Liver (tissue), 9 donors: ENCODE data around the gene SCN1B. TPM values are rescaled to one million over a fixed set of nuclear protein-coding genes. Genes with fewer than 3 reads are reported as not detected.

Experiments used
- DNase-seq: peaks from one replicate; pipeline ENCODE4 v3.0.0-alpha.2; 2017; ENCODE audit warnings: low spot score
- H3K27ac ChIP-seq, 2 donors: one replicate each; pipeline ENCODE4 v1.7.0; 2013; ENCODE audit warnings: inconsistent platforms in 2 of 2, low read length in 2 of 2, control low read depth in 1 of 2, low read depth in 1 of 2, mild to moderate bottlenecking in 1 of 2
- H3K27me3 ChIP-seq, 4 donors: one replicate each; pipeline versions ENCODE4 v1.6.1 to v1.7.0; 2013; ENCODE audit warnings: low read length in 3 of 4, inconsistent platforms in 1 of 4, mild to moderate bottlenecking in 1 of 4, moderate library complexity in 1 of 4; ENCODE audit not compliant: control insufficient read depth in 4 of 4, insufficient read depth in 4 of 4
- H3K36me3 ChIP-seq, 4 donors: one replicate each; pipeline versions ENCODE4 v1.6.1 to v1.7.0; 2013; ENCODE audit warnings: low read length in 3 of 4, mild to moderate bottlenecking in 3 of 4, low read depth in 1 of 4, moderate library complexity in 1 of 4; ENCODE audit not compliant: control insufficient read depth in 4 of 4, insufficient read depth in 3 of 4
- H3K4me1 ChIP-seq, 4 donors: one replicate each; pipeline versions ENCODE4 v1.6.1 to v1.7.0; 2013; ENCODE audit warnings: low read length in 3 of 4, mild to moderate bottlenecking in 3 of 4, moderate library complexity in 1 of 4; ENCODE audit not compliant: control insufficient read depth in 4 of 4, insufficient read depth in 4 of 4
- H3K4me3 ChIP-seq, 3 donors: one replicate each; pipeline versions ENCODE4 v1.6.1 to v1.7.0; 2013; ENCODE audit warnings: low read length in 3 of 3, control low read depth in 1 of 3, low read depth in 1 of 3, mild to moderate bottlenecking in 1 of 3
- H3K9ac ChIP-seq, 2 donors: one replicate each; pipeline ENCODE4 v1.7.0; 2013; ENCODE audit warnings: low read length in 2 of 2, mild to moderate bottlenecking in 2 of 2, moderate library complexity in 2 of 2, control low read depth in 1 of 2, low read depth in 1 of 2
- H3K9me3 ChIP-seq, 4 donors: one replicate each; pipeline versions ENCODE4 v1.6.1 to v1.7.0; 2013; ENCODE audit warnings: low read length in 3 of 4; ENCODE audit not compliant: control insufficient read depth in 4 of 4
- EGR1 ChIP-seq, 2 donors: IDR thresholded peaks; 2 replicates each; pipeline ENCODE4 v1.6.1; 2016 to 2018; ENCODE audit warnings: antibody characterized with exemption in 2 of 2, low read depth in 2 of 2
- FOXA1 ChIP-seq: IDR thresholded peaks from 2 replicates; pipeline ENCODE4 v1.6.1; 2016; ENCODE audit warnings: antibody characterized with exemption
- FOXA2 ChIP-seq: IDR thresholded peaks from 2 replicates; pipeline ENCODE4 v1.6.1; 2016; ENCODE audit warnings: antibody characterized with exemption
- GABPA ChIP-seq, 2 donors: IDR thresholded peaks in 1 of 2; conservative IDR thresholded peaks in 1 of 2; 2 replicates each; pipeline ENCODE4 v1.6.1; 2016; ENCODE audit warnings: antibody characterized with exemption in 2 of 2, mild to moderate bottlenecking in 1 of 2, moderate library complexity in 1 of 2
- HNF4G ChIP-seq: IDR thresholded peaks from 2 replicates; pipeline ENCODE4 v1.6.1; 2016; ENCODE audit warnings: antibody characterized with exemption
- JUND ChIP-seq, 2 donors: IDR thresholded peaks; 2 replicates each; pipeline ENCODE4 v1.6.1; 2016; ENCODE audit warnings: antibody characterized with exemption in 2 of 2
- NR2F2 ChIP-seq: IDR thresholded peaks from 2 replicates; pipeline ENCODE4 v1.6.1; 2016; ENCODE audit warnings: antibody characterized with exemption
- SP1 ChIP-seq: IDR thresholded peaks from 2 replicates; pipeline ENCODE4 v1.6.1; 2018; ENCODE audit warnings: antibody characterized with exemption, mild to moderate bottlenecking
- TAF1 ChIP-seq: conservative IDR thresholded peaks from 2 replicates; pipeline ENCODE4 v1.6.1; 2016; ENCODE audit warnings: antibody characterized with exemption, mild to moderate bottlenecking
- YY1 ChIP-seq: IDR thresholded peaks from 2 replicates; pipeline ENCODE4 v1.6.1; 2016; ENCODE audit warnings: antibody characterized with exemption, mild to moderate bottlenecking
- WGBS: extraction: QIAGEN DNeasy Blood & Tissue Kit; methylation state at CpG from one replicate; pipeline ENCODE4 v1.1.7; 2013; 5-methylcytosine and 5-hydroxymethylcytosine counted together
- polyA plus RNA-seq, 2 donors: library from polyadenylated mRNA; stranded (reverse) in 1 of 2; unstranded in 1 of 2; fragments of 200-250 nt in 1 of 2; fragments of >200 nt in 1 of 2; fragmentation: Nextera tagmentation in 1 of 2; extraction: Ambion mirVana in 1 of 2; gene quantifications; one replicate each; pipeline versions ENCODE4 v1.2.1 to v1.2.3, GENCODE V29; 2013 to 2015
- total RNA-seq, 2 donors: library from RNA; depleted of rRNA; stranded (reverse); fragments of >200 nt; gene quantifications; one replicate each; pipeline ENCODE4 v1.2.3, GENCODE V29; 2014
- TF ChIP-seq, protein P1 (sequence below): IDR thresholded peaks from 2 replicates; pipeline ENCODE4 v1.6.1; 2016; ENCODE audit warnings: antibody characterized with exemption, mild to moderate bottlenecking
- TF ChIP-seq, protein P2 (sequence below): IDR thresholded peaks from 2 replicates; pipeline ENCODE4 v1.6.1; 2016; ENCODE audit warnings: antibody characterized with exemption
- TF ChIP-seq, protein P3 (sequence below): IDR thresholded peaks from 2 replicates; pipeline ENCODE4 v1.6.1; 2016; ENCODE audit warnings: antibody characterized with exemption
- TF ChIP-seq, protein P4 (sequence below): fragments of 150-350 bp; IDR thresholded peaks from 2 replicates; pipeline ENCODE4 v1.5.1; 2017; ENCODE audit warnings: improper control_type of control experiment, low read depth, low read length; ENCODE audit not compliant: missing input control
- donor health status: healthy.
- donor health status: healthy.
- donor health status: healthy.
- donor health status: healthy.
- donor health status: healthy.

SCN1B gene
- total and polyA plus RNA-seq, 4 donors, result 1.6 to 5.8 (median 3.4) TPM

DNA sequence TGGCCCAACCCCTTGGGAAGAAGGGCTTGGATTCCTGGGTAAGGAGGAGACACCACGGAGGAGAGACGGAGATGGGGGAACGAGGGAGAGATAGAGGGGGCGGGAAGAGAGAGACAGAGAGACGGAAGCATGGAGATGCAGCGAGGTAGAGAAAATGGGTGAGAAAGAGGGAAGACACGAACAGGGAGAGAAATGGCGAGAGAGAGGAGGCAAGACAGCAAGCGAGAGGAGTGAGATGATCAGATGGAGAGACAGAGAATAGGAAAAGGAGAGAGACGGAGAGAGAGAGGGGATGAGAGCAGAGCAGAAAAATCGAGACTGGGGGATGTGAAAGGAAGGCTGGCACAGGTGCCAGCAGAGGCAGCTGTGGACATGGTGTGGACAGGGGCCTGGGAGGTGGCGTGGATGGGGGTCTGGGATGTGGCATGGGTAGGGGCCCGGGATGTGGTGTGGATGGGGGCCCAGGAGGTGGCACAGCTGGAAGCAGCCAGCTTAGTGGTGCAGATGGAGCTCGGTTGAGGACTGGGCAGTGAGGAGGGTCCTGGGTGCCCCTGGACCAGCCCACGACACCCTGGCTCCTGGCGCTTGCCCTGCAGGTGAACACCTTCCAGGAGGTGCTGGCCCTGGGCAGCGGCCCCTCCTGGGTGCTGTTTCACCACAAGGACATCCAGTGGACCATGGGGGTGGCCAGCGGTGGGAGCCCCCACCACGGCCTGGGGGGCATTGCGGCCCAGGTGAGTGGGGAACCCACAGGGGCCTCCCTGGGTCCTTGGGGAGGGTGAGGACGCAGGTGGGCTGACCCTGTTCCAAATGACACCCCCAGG, 45.1 kb downstream of the SCN1B start:
- DNase-seq, result no peak
- WGBS, result 93% methylated on average over 21 of the region's 21 CpGs
- H3K27me3 ChIP-seq, result no peaks in the 10 kb centered on the region
- H3K9ac ChIP-seq, result no peak overlapping the region
- H3K9me3 ChIP-seq, result peaks cover 0 to 3% (median 2%) of the 10 kb centered on the region in 4 donors
- H3K4me1 ChIP-seq, result peaks cover 3 to 4% (median 3%) of the 10 kb centered on the region in 4 donors
- no peak overlapping the region for H3K27ac ChIP-seq
- TF ChIP-seq, protein P1, sequence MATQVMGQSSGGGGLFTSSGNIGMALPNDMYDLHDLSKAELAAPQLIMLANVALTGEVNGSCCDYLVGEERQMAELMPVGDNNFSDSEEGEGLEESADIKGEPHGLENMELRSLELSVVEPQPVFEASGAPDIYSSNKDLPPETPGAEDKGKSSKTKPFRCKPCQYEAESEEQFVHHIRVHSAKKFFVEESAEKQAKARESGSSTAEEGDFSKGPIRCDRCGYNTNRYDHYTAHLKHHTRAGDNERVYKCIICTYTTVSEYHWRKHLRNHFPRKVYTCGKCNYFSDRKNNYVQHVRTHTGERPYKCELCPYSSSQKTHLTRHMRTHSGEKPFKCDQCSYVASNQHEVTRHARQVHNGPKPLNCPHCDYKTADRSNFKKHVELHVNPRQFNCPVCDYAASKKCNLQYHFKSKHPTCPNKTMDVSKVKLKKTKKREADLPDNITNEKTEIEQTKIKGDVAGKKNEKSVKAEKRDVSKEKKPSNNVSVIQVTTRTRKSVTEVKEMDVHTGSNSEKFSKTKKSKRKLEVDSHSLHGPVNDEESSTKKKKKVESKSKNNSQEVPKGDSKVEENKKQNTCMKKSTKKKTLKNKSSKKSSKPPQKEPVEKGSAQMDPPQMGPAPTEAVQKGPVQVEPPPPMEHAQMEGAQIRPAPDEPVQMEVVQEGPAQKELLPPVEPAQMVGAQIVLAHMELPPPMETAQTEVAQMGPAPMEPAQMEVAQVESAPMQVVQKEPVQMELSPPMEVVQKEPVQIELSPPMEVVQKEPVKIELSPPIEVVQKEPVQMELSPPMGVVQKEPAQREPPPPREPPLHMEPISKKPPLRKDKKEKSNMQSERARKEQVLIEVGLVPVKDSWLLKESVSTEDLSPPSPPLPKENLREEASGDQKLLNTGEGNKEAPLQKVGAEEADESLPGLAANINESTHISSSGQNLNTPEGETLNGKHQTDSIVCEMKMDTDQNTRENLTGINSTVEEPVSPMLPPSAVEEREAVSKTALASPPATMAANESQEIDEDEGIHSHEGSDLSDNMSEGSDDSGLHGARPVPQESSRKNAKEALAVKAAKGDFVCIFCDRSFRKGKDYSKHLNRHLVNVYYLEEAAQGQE, result no peak
- TF ChIP-seq HNF4G (no peak), TAF1 (no peak), GABPA (IDR thresholded peaks at IDR 0.05 in 1 of 2, conservative IDR thresholded peaks at IDR 0.05 in 1 of 2) (no peak), EGR1 (IDR thresholded peaks at IDR 0.05; ENCODE audit: low read depth in 2 of 2) (no peak), YY1 (no peak), FOXA1 (no peak), NR2F2 (no peak)
- TF ChIP-seq, protein P2, sequence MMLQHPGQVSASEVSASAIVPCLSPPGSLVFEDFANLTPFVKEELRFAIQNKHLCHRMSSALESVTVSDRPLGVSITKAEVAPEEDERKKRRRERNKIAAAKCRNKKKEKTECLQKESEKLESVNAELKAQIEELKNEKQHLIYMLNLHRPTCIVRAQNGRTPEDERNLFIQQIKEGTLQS, result no peak
- TF ChIP-seq, protein P3, sequence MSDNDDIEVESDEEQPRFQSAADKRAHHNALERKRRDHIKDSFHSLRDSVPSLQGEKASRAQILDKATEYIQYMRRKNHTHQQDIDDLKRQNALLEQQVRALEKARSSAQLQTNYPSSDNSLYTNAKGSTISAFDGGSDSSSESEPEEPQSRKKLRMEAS, result no peak
- H3K36me3 ChIP-seq, result no peaks in the 10 kb centered on the region
- no peak overlapping the region for H3K4me3 ChIP-seq

DNA sequence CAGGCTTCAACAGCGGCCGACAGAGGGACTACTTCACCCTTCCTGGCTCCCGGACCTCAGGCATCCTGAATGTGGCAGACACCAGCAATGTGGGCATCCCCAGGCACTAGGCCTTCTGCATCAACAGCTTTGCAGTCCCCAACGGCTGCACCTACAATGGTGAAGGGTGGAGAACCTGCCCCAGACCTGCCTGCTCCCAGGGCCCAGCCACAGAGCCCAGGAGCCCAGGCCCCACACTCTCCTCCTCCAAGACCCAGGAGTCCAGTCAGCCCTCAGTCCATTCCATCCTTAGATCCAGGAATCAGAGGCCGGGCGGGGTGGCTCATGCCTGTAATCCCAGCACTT, 45.7 kb downstream of the SCN1B start:
- no peaks in the 10 kb centered on the region for H3K36me3 ChIP-seq
- no peak overlapping the region for H3K9ac ChIP-seq
- TF ChIP-seq, protein P1, result no peak
- no peak for TF ChIP-seq FOXA2
- TF ChIP-seq HNF4G, result no peak
- TF ChIP-seq, protein P4, sequence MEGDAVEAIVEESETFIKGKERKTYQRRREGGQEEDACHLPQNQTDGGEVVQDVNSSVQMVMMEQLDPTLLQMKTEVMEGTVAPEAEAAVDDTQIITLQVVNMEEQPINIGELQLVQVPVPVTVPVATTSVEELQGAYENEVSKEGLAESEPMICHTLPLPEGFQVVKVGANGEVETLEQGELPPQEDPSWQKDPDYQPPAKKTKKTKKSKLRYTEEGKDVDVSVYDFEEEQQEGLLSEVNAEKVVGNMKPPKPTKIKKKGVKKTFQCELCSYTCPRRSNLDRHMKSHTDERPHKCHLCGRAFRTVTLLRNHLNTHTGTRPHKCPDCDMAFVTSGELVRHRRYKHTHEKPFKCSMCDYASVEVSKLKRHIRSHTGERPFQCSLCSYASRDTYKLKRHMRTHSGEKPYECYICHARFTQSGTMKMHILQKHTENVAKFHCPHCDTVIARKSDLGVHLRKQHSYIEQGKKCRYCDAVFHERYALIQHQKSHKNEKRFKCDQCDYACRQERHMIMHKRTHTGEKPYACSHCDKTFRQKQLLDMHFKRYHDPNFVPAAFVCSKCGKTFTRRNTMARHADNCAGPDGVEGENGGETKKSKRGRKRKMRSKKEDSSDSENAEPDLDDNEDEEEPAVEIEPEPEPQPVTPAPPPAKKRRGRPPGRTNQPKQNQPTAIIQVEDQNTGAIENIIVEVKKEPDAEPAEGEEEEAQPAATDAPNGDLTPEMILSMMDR, result no peak
- no peak for TF ChIP-seq SP1
- TF ChIP-seq JUND (IDR thresholded peaks at IDR 0.05), result no peak
- TF ChIP-seq, protein P2, result no peak
- no peak for TF ChIP-seq FOXA1
- TF ChIP-seq YY1, result no peak
- no peak for TF ChIP-seq TAF1
- no peaks in the 10 kb centered on the region for H3K9me3 ChIP-seq
- DNase-seq, result no peak
- no peaks in the 10 kb centered on the region for H3K27me3 ChIP-seq
- H3K4me3 ChIP-seq, result no peak overlapping the region
- H3K27ac ChIP-seq, result no peak overlapping the region
- 88% methylated on average over 6 of the region's 6 CpGs for WGBS
- H3K4me1 ChIP-seq, result peaks cover 8 to 10% (median 8%) of the 10 kb centered on the region in 4 donors
